Activated CD8-positive, alpha-beta memory T cell treated with anti-CD3 and anti-CD28 coated beads for 1 hour (primary cell): ENCODE results near the gene ALKBH1.

ENCODE experiments used
- DNase-seq, 2 donors: peaks; one replicate each; pipeline ENCODE4 v3.0.0-alpha.2; 2020; ENCODE audit warnings: low read depth in 1 of 2; ENCODE audit errors: extremely low read depth in 1 of 2

The ALKBH1 gene

GRCh38 chr14:77625360-77625759, 82.5 kb downstream of the ALKBH1 start:
- DNase-seq = no peak

GRCh38 chr14:77623201-77623600, 84.6 kb downstream of the ALKBH1 start:
- no peak for DNase-seq
